NT2/D1 (cell line): ENCODE results near the gene SH3PXD2B.
"Not testable (repeated sequence)": the region's sequence is repeated elsewhere in the genome, so short reads cannot be mapped to it uniquely, and the experiment has no call there.

Experiments used
- SUZ12 ChIP-seq: IDR thresholded peaks from 2 replicates; pipeline ENCODE4 v1.6.1; 2011; ENCODE audit not compliant: insufficient read length, insufficient read depth; ENCODE audit errors: extremely low read depth
- YY1 ChIP-seq: IDR thresholded peaks from 2 replicates; pipeline ENCODE4 v1.6.1; 2011; ENCODE audit not compliant: insufficient read length, insufficient read depth
- ZNF274 ChIP-seq: IDR thresholded peaks from 2 replicates; pipeline ENCODE4 v1.6.1; 2011; ENCODE audit warnings: mild to moderate bottlenecking, low read depth, low read length

GRCh38 chr5:172396994-172397393 is 57.3 kb downstream of the SH3PXD2B start:
- TF ChIP-seq ZNF274, YY1, SUZ12: not testable (repeated sequence)
